Measurements from ENCODE around the gene LIN54.

DNA sequence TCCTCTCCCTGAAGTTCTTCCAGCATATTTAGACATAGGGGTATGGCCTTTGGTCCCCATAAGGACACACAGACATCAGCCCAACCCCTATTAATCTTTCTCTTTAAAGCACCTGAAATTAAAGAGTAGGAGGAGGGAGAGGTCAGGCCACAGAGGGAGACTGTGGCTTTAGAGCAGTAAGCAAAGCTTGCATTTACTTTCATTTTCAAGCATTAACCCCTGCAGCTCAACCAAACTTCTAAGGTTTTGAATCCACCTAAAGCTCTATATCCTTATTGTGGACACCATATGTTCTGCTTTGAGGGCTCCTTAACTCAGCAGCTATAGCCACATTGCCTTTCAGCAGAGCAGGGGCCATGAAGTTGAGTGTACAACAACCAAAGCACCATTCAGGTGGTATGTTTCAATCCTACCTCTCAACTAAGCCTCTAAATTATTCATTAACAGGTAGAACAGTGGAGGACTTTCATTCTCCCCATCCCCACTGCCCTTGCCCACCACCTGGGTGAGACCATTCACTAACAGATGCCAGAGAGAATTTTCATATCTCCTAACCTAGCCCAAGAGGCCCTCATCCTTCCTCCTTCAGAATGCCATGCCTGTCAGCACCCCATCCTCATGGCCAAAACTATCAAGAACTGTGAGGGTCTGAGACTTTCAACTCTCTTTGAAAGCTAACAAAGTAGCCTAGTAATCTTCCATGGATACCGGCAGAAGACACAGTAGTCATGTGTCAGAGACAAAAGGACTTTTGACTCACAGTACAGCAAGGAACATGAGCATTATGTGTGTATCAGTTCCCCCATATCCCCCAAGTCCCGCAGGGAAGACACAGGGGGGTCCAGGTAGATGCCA, 20.8 kb downstream of the LIN54 start:
- TF ChIP-seq, protein P1, sequence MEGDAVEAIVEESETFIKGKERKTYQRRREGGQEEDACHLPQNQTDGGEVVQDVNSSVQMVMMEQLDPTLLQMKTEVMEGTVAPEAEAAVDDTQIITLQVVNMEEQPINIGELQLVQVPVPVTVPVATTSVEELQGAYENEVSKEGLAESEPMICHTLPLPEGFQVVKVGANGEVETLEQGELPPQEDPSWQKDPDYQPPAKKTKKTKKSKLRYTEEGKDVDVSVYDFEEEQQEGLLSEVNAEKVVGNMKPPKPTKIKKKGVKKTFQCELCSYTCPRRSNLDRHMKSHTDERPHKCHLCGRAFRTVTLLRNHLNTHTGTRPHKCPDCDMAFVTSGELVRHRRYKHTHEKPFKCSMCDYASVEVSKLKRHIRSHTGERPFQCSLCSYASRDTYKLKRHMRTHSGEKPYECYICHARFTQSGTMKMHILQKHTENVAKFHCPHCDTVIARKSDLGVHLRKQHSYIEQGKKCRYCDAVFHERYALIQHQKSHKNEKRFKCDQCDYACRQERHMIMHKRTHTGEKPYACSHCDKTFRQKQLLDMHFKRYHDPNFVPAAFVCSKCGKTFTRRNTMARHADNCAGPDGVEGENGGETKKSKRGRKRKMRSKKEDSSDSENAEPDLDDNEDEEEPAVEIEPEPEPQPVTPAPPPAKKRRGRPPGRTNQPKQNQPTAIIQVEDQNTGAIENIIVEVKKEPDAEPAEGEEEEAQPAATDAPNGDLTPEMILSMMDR (IDR thresholded peaks at IDR 0.05): no peak
- no peak for TF ChIP-seq POLR2A (IDR thresholded peaks at IDR 0.05)

All from testis (tissue), 2 donors.